Upper lobe of right lung (tissue), 1 donor: ENCODE results near the gene SIPA1L3. TPM values are rescaled to one million over a fixed set of nuclear protein-coding genes. Genes with fewer than 3 reads are reported as not detected.
A peak's percentile ranks its signal among the peaks of the same experiment; 100 is the strongest.

Experiments used
- ATAC-seq: fragments of 200-7000 bp; cut with Tn5 transposase; one replicate; pipeline ENCODE4 v1.9.1; 2020; ENCODE audit warnings: mild to moderate bottlenecking, moderate library complexity
- DNase-seq: peaks from one replicate; pipeline ENCODE4 v3.0.0-alpha.2; 2020
- H3K27ac ChIP-seq: fragments of 200-600 bp; one replicate; pipeline ENCODE4 v1.8.0; 2022
- H3K27me3 ChIP-seq: fragments of 200-600 bp; one replicate; pipeline ENCODE4 v1.8.0; 2022; ENCODE audit warnings: mild to moderate bottlenecking
- H3K36me3 ChIP-seq: fragments of 200-600 bp; one replicate; pipeline ENCODE4 v1.8.0; 2022
- H3K4me1 ChIP-seq: fragments of 200-600 bp; one replicate; pipeline ENCODE4 v1.8.0; 2022
- H3K4me3 ChIP-seq: fragments of 200-600 bp; one replicate; pipeline ENCODE4 v1.8.0; 2022; ENCODE audit warnings: mild to moderate bottlenecking
- H3K9me3 ChIP-seq: fragments of 200-600 bp; one replicate; pipeline ENCODE4 v1.8.0; 2022
- intact Hi-C: fragments of 100-400 bp; cut with DNase I; formaldehyde crosslinking; loops from one replicate; pipeline ENCODE4 v1.11.0; 2022
- total RNA-seq: library from RNA; stranded (reverse); fragmentation: NEBNext Ultra II Directional; extraction: Animal tissue kit (Norgen Biotek cat#: 25700); gene quantifications from one replicate; pipeline ENCODE4 v1.2.1, GENCODE V29; 2021
- TF ChIP-seq, protein P1 (sequence below): fragments of 200-600 bp; IDR thresholded peaks from one replicate; pipeline ENCODE4 v1.8.0; 2022; ENCODE audit warnings: antibody characterized with exemption
- donor health status: DM: no; HTN: yes; CAD: no; lungs with severe emphysema.

Gene SIPA1L3
- total RNA-seq, 1 donor from 2014 or later, result 66.3 TPM

DNA sequence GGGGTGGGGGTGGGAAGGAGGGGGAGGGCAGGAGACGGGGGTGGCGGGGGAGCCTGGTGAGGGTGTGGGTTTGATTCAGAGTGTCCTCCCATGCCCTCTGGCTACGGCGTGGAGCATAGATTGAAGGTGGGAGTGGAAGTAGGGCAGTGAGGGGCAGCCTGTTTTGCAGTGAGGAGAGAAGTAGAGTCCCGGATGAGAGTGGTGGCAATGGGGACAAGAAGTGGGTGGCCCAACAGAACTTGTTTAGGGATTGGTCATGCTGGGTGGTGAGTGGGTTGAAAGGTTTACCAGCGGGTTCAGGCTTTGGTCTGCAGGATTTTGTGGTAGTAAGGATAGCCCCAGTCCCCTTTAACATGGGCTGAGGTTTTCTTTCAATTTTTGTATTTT lies 35.5 kb downstream of the SIPA1L3 start:
- intact Hi-C loops, result no loop called here

DNA sequence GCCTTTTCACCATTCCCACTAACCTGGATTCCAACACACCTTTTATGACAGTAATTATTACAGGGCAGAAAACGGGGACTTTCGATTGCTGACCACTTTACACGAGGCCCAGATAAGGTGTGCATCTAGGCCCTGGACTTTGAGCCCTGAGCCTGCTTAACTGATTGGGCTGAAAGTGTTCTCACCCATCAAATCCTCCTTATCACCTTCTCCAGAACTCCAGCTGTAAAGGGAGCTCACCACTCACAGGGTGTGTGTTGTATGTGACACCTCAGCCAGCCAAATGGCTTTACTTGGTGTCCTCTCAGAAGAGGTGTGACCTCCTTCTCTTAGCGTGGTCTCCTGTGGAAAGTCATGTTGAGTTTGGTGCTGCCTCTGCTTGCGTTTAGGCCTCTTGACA lies 36.5 kb downstream of the SIPA1L3 start:
- TF ChIP-seq, protein P1, sequence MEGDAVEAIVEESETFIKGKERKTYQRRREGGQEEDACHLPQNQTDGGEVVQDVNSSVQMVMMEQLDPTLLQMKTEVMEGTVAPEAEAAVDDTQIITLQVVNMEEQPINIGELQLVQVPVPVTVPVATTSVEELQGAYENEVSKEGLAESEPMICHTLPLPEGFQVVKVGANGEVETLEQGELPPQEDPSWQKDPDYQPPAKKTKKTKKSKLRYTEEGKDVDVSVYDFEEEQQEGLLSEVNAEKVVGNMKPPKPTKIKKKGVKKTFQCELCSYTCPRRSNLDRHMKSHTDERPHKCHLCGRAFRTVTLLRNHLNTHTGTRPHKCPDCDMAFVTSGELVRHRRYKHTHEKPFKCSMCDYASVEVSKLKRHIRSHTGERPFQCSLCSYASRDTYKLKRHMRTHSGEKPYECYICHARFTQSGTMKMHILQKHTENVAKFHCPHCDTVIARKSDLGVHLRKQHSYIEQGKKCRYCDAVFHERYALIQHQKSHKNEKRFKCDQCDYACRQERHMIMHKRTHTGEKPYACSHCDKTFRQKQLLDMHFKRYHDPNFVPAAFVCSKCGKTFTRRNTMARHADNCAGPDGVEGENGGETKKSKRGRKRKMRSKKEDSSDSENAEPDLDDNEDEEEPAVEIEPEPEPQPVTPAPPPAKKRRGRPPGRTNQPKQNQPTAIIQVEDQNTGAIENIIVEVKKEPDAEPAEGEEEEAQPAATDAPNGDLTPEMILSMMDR, result no peak
- no peak for ATAC-seq
- Histone ChIP-seq H3K4me3 (no peak overlapping the region), H3K4me1 (no peaks in the 10 kb centered on the region), H3K27me3 (no peaks in the 10 kb centered on the region), H3K27ac (no peak overlapping the region), H3K36me3 (no peaks in the 10 kb centered on the region), H3K9me3 (no peaks in the 10 kb centered on the region)
- peak; percentile 5 for DNase-seq
- intact Hi-C loops, result no loop called here

More for the DNA sequence above, 35.5 kb downstream of the SIPA1L3 start:
- ATAC-seq, result no peak
- Histone ChIP-seq H3K27me3 (no peaks in the 10 kb centered on the region), H3K36me3 (no peaks in the 10 kb centered on the region), H3K9me3 (no peaks in the 10 kb centered on the region), H3K4me3 (no peak overlapping the region), H3K27ac (no peak overlapping the region), H3K4me1 (peaks cover 3% of the 10 kb centered on the region)
- TF ChIP-seq, protein P1, result no peak
- peak; percentile 6 for DNase-seq

DNA sequence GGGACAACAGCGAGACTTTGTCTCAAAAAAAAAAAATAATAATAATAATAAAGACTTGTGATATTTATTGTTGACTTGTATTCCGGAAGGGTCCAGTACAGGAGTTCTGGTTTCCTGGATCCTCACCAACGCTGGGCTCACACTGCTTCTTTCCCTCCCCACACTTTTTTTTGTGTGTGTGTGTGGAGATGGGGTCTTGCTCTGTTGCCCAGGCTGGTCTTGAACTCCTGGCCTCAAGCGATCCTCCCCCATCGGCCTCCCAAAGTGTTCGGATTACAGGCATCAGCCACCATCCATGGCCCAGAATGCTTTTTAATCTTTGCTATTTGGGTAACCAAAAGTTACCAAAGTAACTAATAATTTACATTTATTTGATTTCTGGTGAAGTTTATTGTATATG lies 39.1 kb downstream of the SIPA1L3 start:
- ATAC-seq (no peak), DNase-seq (peak; percentile 2)
- no peaks in the 10 kb centered on the region for H3K4me1 ChIP-seq
- H3K9me3 ChIP-seq, result no peaks in the 10 kb centered on the region
- H3K27me3 ChIP-seq, result no peaks in the 10 kb centered on the region
- intact Hi-C loops, result no loop called here
- no peak overlapping the region for H3K27ac ChIP-seq
- H3K4me3 ChIP-seq, result no peak overlapping the region
- H3K36me3 ChIP-seq, result no peaks in the 10 kb centered on the region
- TF ChIP-seq, protein P1, result no peak

DNA sequence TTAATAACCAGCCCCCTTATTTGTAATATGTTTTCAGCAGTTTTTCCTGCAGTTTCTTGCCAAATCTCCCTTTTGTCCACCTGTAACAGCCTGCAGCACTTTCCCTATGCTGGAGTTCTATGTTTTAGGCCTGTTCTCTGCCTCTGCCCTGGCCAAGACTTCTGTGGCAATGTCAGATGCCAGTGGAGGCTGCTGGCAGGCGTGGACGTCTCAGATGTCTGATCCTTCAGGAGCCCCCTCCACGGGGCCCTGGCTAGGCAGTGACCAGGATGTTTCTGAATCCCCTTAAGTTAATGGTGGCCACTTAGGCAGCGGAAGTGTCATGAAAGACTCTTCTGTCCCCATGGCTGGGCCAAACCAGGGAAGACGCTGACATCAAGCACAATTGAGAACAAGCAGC lies 40.8 kb downstream of the SIPA1L3 start:
- H3K27me3 ChIP-seq, result no peaks in the 10 kb centered on the region
- ATAC-seq (no peak), DNase-seq (no peak)
- intact Hi-C loops, result no loop called here
- no peaks in the 10 kb centered on the region for H3K36me3 ChIP-seq
- no peak overlapping the region for H3K4me3 ChIP-seq
- no peaks in the 10 kb centered on the region for H3K4me1 ChIP-seq
- TF ChIP-seq, protein P1, result no peak
- no peaks in the 10 kb centered on the region for H3K9me3 ChIP-seq
- H3K27ac ChIP-seq, result no peak overlapping the region

DNA sequence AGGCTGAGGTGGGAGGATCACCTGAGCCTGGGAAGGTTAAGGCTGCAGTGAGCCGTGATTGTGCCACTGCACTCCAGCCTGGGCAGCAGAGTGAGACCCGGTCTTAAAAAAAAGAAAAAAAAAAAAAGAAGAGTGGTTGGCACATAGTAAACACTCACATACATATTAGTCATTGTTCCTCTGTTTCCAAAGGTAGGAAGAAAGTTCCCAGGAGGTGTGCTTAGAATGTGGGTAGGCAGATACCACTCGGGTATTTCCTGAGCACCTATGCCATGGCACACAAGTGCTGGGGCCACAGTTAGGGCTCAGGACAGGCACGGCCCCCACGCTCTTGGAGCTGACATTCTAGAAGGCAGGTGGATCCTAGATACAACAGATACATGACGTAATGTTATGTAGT lies 41.4 kb downstream of the SIPA1L3 start:
- ATAC-seq (peak; percentile 74), DNase-seq (no peak)
- intact Hi-C loops, result no loop called here
- Histone ChIP-seq H3K27me3 (no peaks in the 10 kb centered on the region), H3K36me3 (no peaks in the 10 kb centered on the region), H3K4me1 (no peaks in the 10 kb centered on the region), H3K27ac (no peak overlapping the region), H3K9me3 (no peaks in the 10 kb centered on the region), H3K4me3 (no peak overlapping the region)
- TF ChIP-seq, protein P1, result no peak

DNA sequence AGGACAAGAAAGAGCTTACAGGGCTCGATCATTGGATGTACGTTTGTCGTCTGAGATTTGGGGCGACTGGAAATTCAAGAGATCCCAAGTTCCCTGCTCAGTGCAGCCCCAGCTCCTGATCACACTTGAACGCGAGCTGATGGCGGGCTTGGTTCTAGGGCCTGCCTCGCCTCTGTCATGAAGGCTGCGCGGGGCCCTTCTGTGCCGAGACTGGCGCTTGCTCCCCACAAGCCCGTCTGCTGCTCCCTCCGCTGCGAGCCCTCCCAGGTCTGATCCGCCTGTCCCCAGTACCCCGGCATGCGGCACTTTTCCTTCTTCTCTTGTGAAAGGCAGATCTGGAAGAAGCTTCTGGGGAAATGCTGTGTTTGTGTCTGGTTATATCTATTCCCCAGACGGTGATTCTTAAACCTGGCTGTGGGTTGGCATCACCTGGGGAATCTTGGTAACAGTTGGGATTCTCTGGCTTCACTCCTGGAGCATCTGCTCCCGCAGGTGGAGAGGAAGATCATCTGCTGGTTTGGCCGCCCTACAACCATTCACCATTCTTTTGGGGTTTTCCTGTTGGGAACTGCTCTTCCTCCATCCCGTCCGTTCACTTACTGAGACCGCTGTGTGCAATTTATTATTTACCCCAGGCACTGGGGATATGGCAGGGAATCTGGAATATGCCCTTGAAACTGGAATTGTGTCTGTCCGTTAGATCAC lies 43.6 kb downstream of the SIPA1L3 start:
- no peak for DNase-seq
- TF ChIP-seq, protein P1, result no peak
- no peak overlapping the region for H3K4me3 ChIP-seq
- no peaks in the 10 kb centered on the region for H3K36me3 ChIP-seq
- H3K4me1 ChIP-seq, result no peaks in the 10 kb centered on the region
- intact Hi-C loops, result no loop called here
- H3K27ac ChIP-seq, result no peak overlapping the region
- no peak for ATAC-seq
- no peaks in the 10 kb centered on the region for H3K9me3 ChIP-seq
- H3K27me3 ChIP-seq, result no peaks in the 10 kb centered on the region
